OCI-LY1 (cell line): ENCODE data around the gene CMTR1.

Experiments
- H2AFZ ChIP-seq: fragments of 200-600 bp; sonication (generic), shearing (Covaris generic); 2 replicates; pipeline ENCODE4 v1.6.0; 2014; ENCODE audit warnings: antibody characterized with exemption, mild to moderate bottlenecking, low read length
- H3F3A ChIP-seq: fragments of 200-600 bp; sonication (generic), shearing (Covaris generic); 2 replicates; pipeline ENCODE4 v1.6.0; 2014; ENCODE audit warnings: mild to moderate bottlenecking, antibody characterized with exemption, low read length, moderate library complexity; ENCODE audit not compliant: insufficient read depth
- H3K27ac ChIP-seq: fragments of 200-600 bp; sonication (generic); 2 replicates; pipeline ENCODE4 v1.5.1; 2014; ENCODE audit warnings: low read length, mixed run types, mild to moderate bottlenecking, low read depth; ENCODE audit not compliant: poor library complexity, severe bottlenecking
- H3K27me3 ChIP-seq: fragments of 200-600 bp; sonication (generic); 2 replicates; pipeline ENCODE4 v1.6.0; 2014; ENCODE audit warnings: antibody characterized with exemption, mild to moderate bottlenecking, low read length, moderate library complexity; ENCODE audit not compliant: insufficient read depth
- H3K36me3 ChIP-seq: fragments of 200-600 bp; sonication (generic); 2 replicates; pipeline ENCODE4 v1.6.1; 2014; ENCODE audit warnings: mild to moderate bottlenecking, antibody characterized with exemption, low read length, moderate library complexity, mixed read lengths; ENCODE audit not compliant: insufficient read depth
- H3K4me1 ChIP-seq: fragments of 200-600 bp; sonication (generic); 2 replicates; pipeline ENCODE4 v1.5.1; 2014; ENCODE audit warnings: mild to moderate bottlenecking, low read length, moderate library complexity; ENCODE audit not compliant: insufficient read depth, severe bottlenecking
- H3K4me2 ChIP-seq: fragments of 200-600 bp; sonication (generic), shearing (Covaris generic); 2 replicates; pipeline ENCODE4 v1.6.1; 2014; ENCODE audit warnings: low read length
- H3K4me3 ChIP-seq: fragments of 200-600 bp; sonication (generic); 2 replicates; pipeline ENCODE4 v1.5.1; 2014; ENCODE audit warnings: low read length, low read depth, mild to moderate bottlenecking, mixed read lengths; ENCODE audit not compliant: poor library complexity, severe bottlenecking
- H3K79me2 ChIP-seq: fragments of 200-600 bp; shearing (Covaris generic); 2 replicates; pipeline ENCODE4 v1.6.1; 2016; ENCODE audit warnings: mixed run types, low read length, mixed read lengths; ENCODE audit not compliant: insufficient read depth
- H3K9ac ChIP-seq: fragments of 200-600 bp; sonication (generic), shearing (Covaris generic); 2 replicates; pipeline ENCODE4 v1.6.1; 2014; ENCODE audit warnings: mild to moderate bottlenecking, low read length, mixed read lengths
- H3K9me2 ChIP-seq: fragments of 200-600 bp; sonication (generic), shearing (Covaris generic); 2 replicates; pipeline ENCODE4 v1.6.1; 2014; ENCODE audit warnings: low read depth, mild to moderate bottlenecking, low read length, mixed read lengths
- H3K9me3 ChIP-seq: fragments of 200-600 bp; shearing (Covaris generic); 2 replicates; pipeline ENCODE4 v1.6.1; 2014; ENCODE audit warnings: low read length, mixed read lengths
- H4K20me1 ChIP-seq: fragments of 200-600 bp; sonication (generic), shearing (Covaris generic); 2 replicates; pipeline ENCODE4 v1.6.0; 2016; ENCODE audit warnings: mild to moderate bottlenecking, low read length; ENCODE audit not compliant: insufficient read depth
- CTCF ChIP-seq: fragments of 200-600 bp; sonication (generic), shearing (Covaris generic); IDR thresholded peaks from 2 replicates; pipeline ENCODE4 v1.5.1; 2017; ENCODE audit warnings: mild to moderate bottlenecking, antibody characterized with exemption, low read length, moderate library complexity, mixed read lengths
- EZH2 ChIP-seq: fragments of 200-600 bp; sonication (generic), shearing (Covaris generic); IDR thresholded peaks from 2 replicates; pipeline ENCODE4 v1.8.0; 2017; ENCODE audit warnings: borderline replicate concordance, mixed run types, mild to moderate bottlenecking, antibody characterized with exemption, low read length, moderate library complexity, mixed read lengths

The CMTR1 gene

GRCh38 chr6:37486121-37486839, 53.3 kb downstream of the CMTR1 start:
- Histone ChIP-seq H3K27ac (no peak overlapping the region), H3K9me2 (no peaks in the 10 kb centered on the region), H3K9me3 (no peaks in the 10 kb centered on the region), H4K20me1 (no peaks in the 10 kb centered on the region), H3K79me2 (no peaks in the 10 kb centered on the region), H3K36me3 (peaks cover 16% of the 10 kb centered on the region; the same call in 1 of the 2 replicates), H3K9ac (no peak overlapping the region), H3K4me3 (no peak overlapping the region), H3K4me2 (no peak overlapping the region), H3K27me3 (no peaks in the 10 kb centered on the region), H3K4me1 (peaks cover 21% of the 10 kb centered on the region), H3F3A (no peaks in the 10 kb centered on the region), H2AFZ (no peak overlapping the region)
- no peak for TF ChIP-seq EZH2
- TF ChIP-seq CTCF = no peak

DNA sequence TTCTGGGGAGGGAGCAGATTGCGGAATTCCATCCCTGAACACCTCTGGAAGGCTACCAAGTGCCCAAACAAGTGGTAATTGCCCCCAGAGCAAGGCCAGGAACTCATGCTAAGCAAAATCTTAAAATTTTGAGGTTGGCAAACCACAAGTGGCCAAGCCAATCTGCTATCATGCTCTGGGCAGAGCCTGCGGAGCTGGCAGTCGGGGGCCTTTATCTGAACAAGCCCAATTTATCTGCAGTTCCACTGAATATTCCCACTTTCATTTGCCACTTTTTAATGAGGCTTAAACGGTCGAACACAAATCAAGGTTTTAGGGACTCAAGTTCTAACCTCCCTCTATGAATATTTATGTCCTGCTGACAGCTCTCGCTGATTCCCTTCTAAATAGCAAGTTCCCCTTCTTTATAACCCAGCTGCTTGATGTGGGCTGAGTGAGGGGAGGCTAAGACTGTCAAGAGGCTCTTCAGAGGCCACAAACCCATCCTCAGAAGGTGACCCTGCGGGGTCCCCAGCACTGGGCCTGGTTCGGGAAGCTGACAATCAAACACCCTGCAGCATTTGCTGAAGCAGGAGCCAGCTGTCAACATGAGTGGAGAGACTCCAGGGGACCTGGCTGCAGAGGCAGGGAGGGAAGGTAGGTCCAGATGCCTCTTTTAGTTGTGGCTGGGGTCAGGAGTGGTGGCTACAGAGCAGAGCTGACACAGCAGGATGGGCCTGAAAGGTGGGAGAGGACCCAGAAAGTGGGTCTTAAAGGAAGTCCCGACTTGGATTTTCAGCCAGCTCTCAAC, 54.8 kb downstream of the CMTR1 start:
- Histone ChIP-seq H3K4me3 (no peak overlapping the region), H2AFZ (no peak overlapping the region), H3K9me3 (no peaks in the 10 kb centered on the region), H3K27ac (no peak overlapping the region), H3K4me2 (no peak overlapping the region), H3F3A (no peaks in the 10 kb centered on the region), H3K9ac (no peak overlapping the region), H3K36me3 (peaks cover 2% of the 10 kb centered on the region; the same call in 1 of the 2 replicates), H3K27me3 (no peaks in the 10 kb centered on the region), H4K20me1 (no peaks in the 10 kb centered on the region), H3K79me2 (no peaks in the 10 kb centered on the region), H3K9me2 (no peaks in the 10 kb centered on the region), H3K4me1 (peaks cover 21% of the 10 kb centered on the region)
- no peak for TF ChIP-seq EZH2
- no peak for TF ChIP-seq CTCF

DNA sequence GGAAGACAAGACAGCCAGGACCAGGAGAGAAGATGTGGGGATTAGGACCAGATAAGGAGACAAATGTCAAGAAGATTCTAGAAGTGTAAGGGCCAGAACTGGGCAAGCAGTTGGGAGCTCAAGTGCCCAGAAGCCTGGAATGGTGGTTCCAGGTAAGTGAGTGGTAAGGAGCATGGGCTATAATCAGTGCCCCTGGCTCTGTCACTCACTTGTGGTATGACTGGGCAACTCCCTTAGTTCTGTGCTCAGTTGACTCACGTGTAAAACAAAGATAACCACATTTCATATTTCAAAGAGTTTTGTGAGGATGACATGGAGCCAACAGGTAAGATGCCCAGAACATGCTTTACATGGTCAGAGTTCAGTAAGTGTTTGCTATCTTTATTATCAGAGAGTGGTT, 55.5 kb downstream of the CMTR1 start:
- TF ChIP-seq EZH2 (no peak), CTCF (no peak)
- Histone ChIP-seq H3K9me2 (no peaks in the 10 kb centered on the region), H3K79me2 (no peaks in the 10 kb centered on the region), H3K4me1 (peaks cover 14% of the 10 kb centered on the region), H3K36me3 (no peaks in the 10 kb centered on the region; the same call in 1 of the 2 replicates), H3K27ac (no peak overlapping the region), H3K9ac (no peak overlapping the region), H3K9me3 (no peaks in the 10 kb centered on the region), H3K4me3 (no peak overlapping the region), H3K27me3 (no peaks in the 10 kb centered on the region), H3K4me2 (no peak overlapping the region), H2AFZ (no peak overlapping the region), H4K20me1 (no peaks in the 10 kb centered on the region), H3F3A (no peaks in the 10 kb centered on the region)
